Body of pancreas (tissue), 4 donors: Measurements from ENCODE around the gene IQCM.

Experiments
- POLR2A ChIP-seq, 3 donors: fragments of 450-650 bp; IDR thresholded peaks; one replicate each; pipeline ENCODE4 v1.6.1; 2016; ENCODE audit warnings: antibody characterized with exemption in 3 of 3, mild to moderate bottlenecking in 2 of 3
- TF ChIP-seq, protein P1 (sequence below), 7 experiments: fragments of 450-650 bp in 4 of 7; fragments of 200-600 bp in 3 of 7; sonication (generic) in 3 of 7; IDR thresholded peaks; one replicate each; pipeline ENCODE4 v1.5.1; 2016 to 2019; ENCODE audit warnings: antibody characterized with exemption in 7 of 7

DNA sequence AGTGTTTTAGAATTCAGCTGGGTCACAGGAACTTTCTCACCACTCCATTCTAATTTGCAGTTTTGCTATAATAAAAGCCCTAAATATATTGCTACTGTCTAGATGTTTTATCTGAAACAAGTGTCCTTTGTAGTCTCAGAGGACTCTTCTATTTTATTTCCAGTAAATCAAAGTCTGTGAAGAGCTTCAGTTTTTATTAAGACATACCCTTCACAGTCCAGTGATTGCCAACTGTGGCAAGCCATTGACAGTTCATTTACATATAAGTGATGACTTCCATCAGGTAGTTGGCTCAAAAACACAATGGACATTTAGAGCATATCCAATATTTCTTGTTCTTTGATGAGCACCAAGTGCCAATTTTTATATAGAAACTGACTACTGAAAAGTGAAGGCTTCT is 466.1 kb downstream of the IQCM start:
- TF ChIP-seq POLR2A (IDR thresholded peaks at IDR 0.05), result no peak
- TF ChIP-seq, protein P1, sequence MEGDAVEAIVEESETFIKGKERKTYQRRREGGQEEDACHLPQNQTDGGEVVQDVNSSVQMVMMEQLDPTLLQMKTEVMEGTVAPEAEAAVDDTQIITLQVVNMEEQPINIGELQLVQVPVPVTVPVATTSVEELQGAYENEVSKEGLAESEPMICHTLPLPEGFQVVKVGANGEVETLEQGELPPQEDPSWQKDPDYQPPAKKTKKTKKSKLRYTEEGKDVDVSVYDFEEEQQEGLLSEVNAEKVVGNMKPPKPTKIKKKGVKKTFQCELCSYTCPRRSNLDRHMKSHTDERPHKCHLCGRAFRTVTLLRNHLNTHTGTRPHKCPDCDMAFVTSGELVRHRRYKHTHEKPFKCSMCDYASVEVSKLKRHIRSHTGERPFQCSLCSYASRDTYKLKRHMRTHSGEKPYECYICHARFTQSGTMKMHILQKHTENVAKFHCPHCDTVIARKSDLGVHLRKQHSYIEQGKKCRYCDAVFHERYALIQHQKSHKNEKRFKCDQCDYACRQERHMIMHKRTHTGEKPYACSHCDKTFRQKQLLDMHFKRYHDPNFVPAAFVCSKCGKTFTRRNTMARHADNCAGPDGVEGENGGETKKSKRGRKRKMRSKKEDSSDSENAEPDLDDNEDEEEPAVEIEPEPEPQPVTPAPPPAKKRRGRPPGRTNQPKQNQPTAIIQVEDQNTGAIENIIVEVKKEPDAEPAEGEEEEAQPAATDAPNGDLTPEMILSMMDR (IDR thresholded peaks at IDR 0.05), result no peak
